ENCODE measurements around the gene PRKAG3. TPM values are rescaled to one million over a fixed set of nuclear protein-coding genes. Genes with fewer than 3 reads are reported as not detected.
A peak's percentile ranks its signal among the peaks of the same experiment; 100 is the strongest.

Gene PRKAG3
- total RNA-seq, 3 donors from 2014 or later (not counting 1 experiment from before 2014, with no cell fraction given) = not detected

- ATAC-seq = no peak
- Mint-ChIP-seq H3K9me3 (no peaks in the 10 kb centered on the region), H3K4me3 (no peak overlapping the region), H3K36me3 (no peaks in the 10 kb centered on the region), H3K4me1 (peaks cover 0 to 26% of the 10 kb centered on the region in 2 donors), H3K27ac (no peak overlapping the region), H3K27me3 (ENCODE audit: low read depth in 2 of 2) (peaks cover 74 to 77% of the 10 kb centered on the region in 2 donors)
- 19% methylated on average over 9 of the region's 10 CpGs for WGBS (ENCODE audit: insufficient coverage)
- intact Hi-C loops (cut with micrococcal nuclease) = loop anchor here (10.0 kb wide), 1 partner anchor 583 kb away; the partner anchor contains the start of genes AAMP and PNKD
- H3K27me3 ChIP-seq (ENCODE audit: control insufficient read depth, insufficient read depth, low read length) = peaks cover 54% of the 10 kb centered on the region
- DNase-seq = peak in 1 of 2 donors; percentile 6
- H3K36me3 ChIP-seq (ENCODE audit: control insufficient read depth, insufficient read depth, low read length) = no peaks in the 10 kb centered on the region
- no peak overlapping the region for H3K4me3 ChIP-seq (ENCODE audit: low read length)
- peaks cover 20% of the 10 kb centered on the region for H3K4me1 ChIP-seq (ENCODE audit: control insufficient read depth, insufficient read depth, low read length)
- no peak for TF ChIP-seq CTCF (IDR thresholded peaks at IDR 0.05)
- H3K27ac ChIP-seq (ENCODE audit: low read length) = no peak overlapping the region
- no peaks in the 10 kb centered on the region for H3K9me3 ChIP-seq (ENCODE audit: control insufficient read depth, insufficient read depth, low read length)
Measured at GRCh38 chr2:218857371-218858137, 26.0 kb upstream of the PRKAG3 start.

GRCh38 chr2:218856896-218857243 lies 25.3 kb upstream of the PRKAG3 start:
- no peak for TF ChIP-seq CTCF (IDR thresholded peaks at IDR 0.05)
- ATAC-seq = no peak
- H3K27me3 ChIP-seq (ENCODE audit: control insufficient read depth, insufficient read depth, low read length) = peaks cover 54% of the 10 kb centered on the region
- Mint-ChIP-seq H3K27me3 (ENCODE audit: low read depth in 2 of 2) (peaks cover 70 to 76% of the 10 kb centered on the region in 2 donors), H3K9me3 (no peaks in the 10 kb centered on the region), H3K4me1 (peaks cover 0 to 26% of the 10 kb centered on the region in 2 donors), H3K4me3 (no peak overlapping the region), H3K27ac (no peak overlapping the region), H3K36me3 (no peaks in the 10 kb centered on the region)
- intact Hi-C loops (cut with micrococcal nuclease) = loop anchor here (10.0 kb wide), 1 partner anchor 582 kb away; the partner anchor contains the start of genes AAMP and PNKD
- 88% methylated on average over 1 of the region's 1 CpG for WGBS (ENCODE audit: insufficient coverage)
- H3K4me3 ChIP-seq (ENCODE audit: low read length) = no peak overlapping the region
- H3K4me1 ChIP-seq (ENCODE audit: control insufficient read depth, insufficient read depth, low read length) = peaks cover 20% of the 10 kb centered on the region
- H3K27ac ChIP-seq (ENCODE audit: low read length) = no peak overlapping the region
- H3K9me3 ChIP-seq (ENCODE audit: control insufficient read depth, insufficient read depth, low read length) = no peaks in the 10 kb centered on the region
- no peaks in the 10 kb centered on the region for H3K36me3 ChIP-seq (ENCODE audit: control insufficient read depth, insufficient read depth, low read length)
- DNase-seq = no peak

- no peaks in the 10 kb centered on the region for H3K36me3 ChIP-seq (ENCODE audit: control insufficient read depth, insufficient read depth, low read length)
- no peaks in the 10 kb centered on the region for H3K9me3 ChIP-seq (ENCODE audit: control insufficient read depth, insufficient read depth, low read length)
- Mint-ChIP-seq H3K4me3 (no peak overlapping the region), H3K4me1 (peaks cover 0 to 26% of the 10 kb centered on the region in 2 donors), H3K9me3 (no peaks in the 10 kb centered on the region), H3K27me3 (ENCODE audit: low read depth in 2 of 2) (peaks cover 65 to 71% of the 10 kb centered on the region in 2 donors), H3K27ac (no peak overlapping the region), H3K36me3 (no peaks in the 10 kb centered on the region)
- H3K4me3 ChIP-seq (ENCODE audit: low read length) = no peak overlapping the region
- DNase-seq (peak in 1 of 2 donors; percentile 9), ATAC-seq (no peak)
- intact Hi-C loops (cut with micrococcal nuclease) = loop anchor here (10.0 kb wide), 1 partner anchor 582 kb away; the partner anchor contains the start of genes AAMP and PNKD
- H3K4me1 ChIP-seq (ENCODE audit: control insufficient read depth, insufficient read depth, low read length) = peaks cover 20% of the 10 kb centered on the region
- TF ChIP-seq CTCF (IDR thresholded peaks at IDR 0.05) = no peak
- WGBS (ENCODE audit: insufficient coverage) = 10% methylated on average over 9 of the region's 12 CpGs
- no peak overlapping the region for H3K27ac ChIP-seq (ENCODE audit: low read length)
- peaks cover 50% of the 10 kb centered on the region for H3K27me3 ChIP-seq (ENCODE audit: control insufficient read depth, insufficient read depth, low read length)
Measured at GRCh38 chr2:218856167-218856895, 24.7 kb upstream of the PRKAG3 start.

Data from natural killer cell (primary cell).